H9 (cell line): ENCODE data around the gene MSI2. TPM values are rescaled to one million over a fixed set of nuclear protein-coding genes. Genes with fewer than 3 reads are reported as not detected.
A peak's percentile ranks its signal among the peaks of the same experiment; 100 is the strongest.

ENCODE experiments used
- DNase-seq: peaks from one replicate; pipeline ENCODE4 v3.0.0-alpha.2; 2017
- H2AFZ ChIP-seq: one replicate; pipeline ENCODE4 v1.6.1; 2013; ENCODE audit warnings: mild to moderate bottlenecking, low read length, control low read depth, moderate library complexity
- H2AK5ac ChIP-seq: 2 replicates; pipeline ENCODE4 v1.6.1; 2013; ENCODE audit warnings: low read length, control low read depth, mixed read lengths; ENCODE audit not compliant: insufficient read length
- H2BK120ac ChIP-seq: one replicate; pipeline ENCODE4 v1.6.1; 2013; ENCODE audit warnings: low read depth, mild to moderate bottlenecking, low read length, control low read depth, inconsistent platforms; ENCODE audit not compliant: poor library complexity, severe bottlenecking
- H2BK12ac ChIP-seq: 2 replicates; pipeline ENCODE4 v1.6.1; 2013; ENCODE audit warnings: low read length, control low read depth, mixed read lengths, low read depth; ENCODE audit not compliant: insufficient read length
- H2BK15ac ChIP-seq: 2 replicates; pipeline ENCODE4 v1.6.1; 2013; ENCODE audit warnings: low read depth, low read length, control low read depth
- H2BK20ac ChIP-seq: one replicate; pipeline ENCODE4 v1.6.1; 2013; ENCODE audit warnings: low read depth, mild to moderate bottlenecking, low read length, control low read depth, inconsistent platforms; ENCODE audit not compliant: poor library complexity, severe bottlenecking
- H2BK5ac ChIP-seq: 2 replicates; pipeline ENCODE4 v1.6.1; 2013; ENCODE audit warnings: low read length, control low read depth, mixed read lengths; ENCODE audit not compliant: insufficient read length
- H3K14ac ChIP-seq: 2 replicates; pipeline ENCODE4 v1.6.1; 2013; ENCODE audit warnings: low read length, control low read depth; ENCODE audit not compliant: insufficient read depth
- H3K18ac ChIP-seq: 2 replicates; pipeline ENCODE4 v1.6.1; 2013; ENCODE audit warnings: low read depth, mild to moderate bottlenecking, mixed read lengths, low read length, control low read depth; ENCODE audit not compliant: insufficient read length
- H3K23ac ChIP-seq: 2 replicates; pipeline ENCODE4 v1.6.1; 2013; ENCODE audit warnings: low read length, control low read depth, mixed read lengths, low read depth; ENCODE audit not compliant: insufficient read length
- H3K23me2 ChIP-seq: 2 replicates; pipeline ENCODE4 v1.6.1; 2013; ENCODE audit warnings: low read depth, mild to moderate bottlenecking, mixed read lengths, low read length, control low read depth; ENCODE audit not compliant: insufficient read length, poor library complexity, severe bottlenecking
- H3K27ac ChIP-seq: 2 replicates; pipeline ENCODE4 v1.5.1; 2013; ENCODE audit warnings: low read length, control low read depth, mixed read lengths, low read depth; ENCODE audit not compliant: insufficient read length
- H3K27me3 ChIP-seq: 2 replicates; pipeline ENCODE4 v1.6.1; 2013; ENCODE audit warnings: low read length, control low read depth, inconsistent platforms; ENCODE audit not compliant: insufficient read depth
- H3K4ac ChIP-seq: 2 replicates; pipeline ENCODE4 v1.6.1; 2013; ENCODE audit warnings: low read depth, mild to moderate bottlenecking, control low read depth, inconsistent platforms, low read length, moderate library complexity
- H3K4me1 ChIP-seq: 2 replicates; pipeline ENCODE4 v1.6.1; 2013; ENCODE audit warnings: low read length, control low read depth, inconsistent platforms; ENCODE audit not compliant: insufficient read depth
- H3K4me2 ChIP-seq: 2 replicates; pipeline ENCODE4 v1.6.1; 2013; ENCODE audit warnings: low read length, control low read depth, mixed read lengths; ENCODE audit not compliant: insufficient read length, insufficient read depth
- H3K56ac ChIP-seq: 2 replicates; pipeline ENCODE4 v1.6.1; 2013; ENCODE audit warnings: low read depth, mild to moderate bottlenecking, mixed read lengths, low read length, control low read depth; ENCODE audit not compliant: insufficient read length
- H3K79me1 ChIP-seq: 2 replicates; pipeline ENCODE4 v1.6.1; 2013; ENCODE audit warnings: low read depth, mild to moderate bottlenecking, moderate library complexity, low read length, control low read depth, inconsistent platforms; ENCODE audit not compliant: insufficient read depth, poor library complexity, severe bottlenecking
- H3K79me2 ChIP-seq: 2 replicates; pipeline ENCODE4 v1.6.1; 2013; ENCODE audit warnings: low read length, control low read depth, inconsistent platforms; ENCODE audit not compliant: insufficient read depth
- H3K9ac ChIP-seq: 2 replicates; pipeline ENCODE4 v1.6.1; 2013; ENCODE audit warnings: low read length, control low read depth, mixed read lengths; ENCODE audit not compliant: insufficient read length; ENCODE audit errors: extremely low read depth
- H3K9me3 ChIP-seq: one replicate; pipeline ENCODE4 v1.6.1; 2013; ENCODE audit warnings: low read depth, low read length, inconsistent platforms; ENCODE audit not compliant: control insufficient read depth
- H3T11ph ChIP-seq: one replicate; pipeline ENCODE4 v1.6.1; 2013; ENCODE audit warnings: mild to moderate bottlenecking, low read length, control low read depth, inconsistent platforms
- H4K20me1 ChIP-seq: one replicate; pipeline ENCODE4 v1.6.1; 2013; ENCODE audit not compliant: control insufficient read depth, insufficient read length, insufficient read depth
- H4K5ac ChIP-seq: 2 replicates; pipeline ENCODE4 v1.6.1; 2013; ENCODE audit warnings: low read depth, mild to moderate bottlenecking, mixed read lengths, low read length, control low read depth; ENCODE audit not compliant: insufficient read length
- H4K8ac ChIP-seq: replicated peaks from 2 replicates; pipeline ENCODE4 v1.6.1; 2013; ENCODE audit warnings: low read length, control low read depth, mixed read lengths, low read depth; ENCODE audit not compliant: insufficient read length
- H4K91ac ChIP-seq: 2 replicates; pipeline ENCODE4 v1.6.1; 2013; ENCODE audit warnings: low read depth, mild to moderate bottlenecking, moderate library complexity, mixed read lengths, low read length, control low read depth; ENCODE audit not compliant: insufficient read length
- H3K27ac Mint-ChIP-seq, 3 experiments: 2 replicates in 2 of 3; 3 replicates in 1 of 3; pipeline ENCODE4 v1.8.0; 2020 to 2021; ENCODE audit warnings: mixed read lengths in 3 of 3, mild to moderate bottlenecking in 1 of 3, moderate library complexity in 1 of 3
- H3K27me3 Mint-ChIP-seq: 2 replicates; pipeline ENCODE4 v1.8.0; 2021; ENCODE audit warnings: low read depth, mild to moderate bottlenecking, moderate library complexity, mixed read lengths
- H3K36me3 Mint-ChIP-seq, 3 experiments: 2 replicates in 2 of 3; 3 replicates in 1 of 3; pipeline ENCODE4 v1.8.0; 2020 to 2021; ENCODE audit warnings: low read depth in 3 of 3, mixed read lengths in 3 of 3; ENCODE audit not compliant: insufficient read depth in 1 of 3
- H3K4me1 Mint-ChIP-seq, 2 experiments: 2 replicates each; pipeline ENCODE4 v1.8.0; 2020; ENCODE audit warnings: mixed read lengths in 2 of 2
- H3K4me3 Mint-ChIP-seq, 2 experiments: 2 replicates in 1 of 2; 3 replicates in 1 of 2; pipeline ENCODE4 v1.8.0; 2020 to 2021; ENCODE audit warnings: mild to moderate bottlenecking in 2 of 2, mixed read lengths in 2 of 2, moderate library complexity in 1 of 2
- H3K9me3 Mint-ChIP-seq, 2 experiments: 2 replicates in 1 of 2; 3 replicates in 1 of 2; pipeline ENCODE4 v1.8.0; 2020; ENCODE audit warnings: mild to moderate bottlenecking in 2 of 2, mixed read lengths in 2 of 2, moderate library complexity in 1 of 2
- WGBS: extraction: QIAGEN DNeasy Blood & Tissue Kit; methylation state at CpG from one replicate; pipeline ENCODE4 v1.1.7; 2013; ENCODE audit warnings: missing lambda C conversion rate, low lambda C conversion rate, mixed read lengths; ENCODE audit not compliant: insufficient read length; ENCODE audit errors: extremely low coverage; 5-methylcytosine and 5-hydroxymethylcytosine counted together
- total RNA-seq: library from RNA; stranded (reverse); gene quantifications from 2 replicates; pipeline ENCODE4 v1.2.1, GENCODE V29; 2021
- TF ChIP-seq, protein P1 (sequence below): fragments of 200-600 bp; sonication (generic); conservative IDR thresholded peaks from 3 replicates; pipeline ENCODE4 v1.8.0; 2021; ENCODE audit warnings: antibody characterized with exemption, mild to moderate bottlenecking

The MSI2 gene
- total RNA-seq, 1 experiment from 2014 or later = 98.5 TPM

DNA sequence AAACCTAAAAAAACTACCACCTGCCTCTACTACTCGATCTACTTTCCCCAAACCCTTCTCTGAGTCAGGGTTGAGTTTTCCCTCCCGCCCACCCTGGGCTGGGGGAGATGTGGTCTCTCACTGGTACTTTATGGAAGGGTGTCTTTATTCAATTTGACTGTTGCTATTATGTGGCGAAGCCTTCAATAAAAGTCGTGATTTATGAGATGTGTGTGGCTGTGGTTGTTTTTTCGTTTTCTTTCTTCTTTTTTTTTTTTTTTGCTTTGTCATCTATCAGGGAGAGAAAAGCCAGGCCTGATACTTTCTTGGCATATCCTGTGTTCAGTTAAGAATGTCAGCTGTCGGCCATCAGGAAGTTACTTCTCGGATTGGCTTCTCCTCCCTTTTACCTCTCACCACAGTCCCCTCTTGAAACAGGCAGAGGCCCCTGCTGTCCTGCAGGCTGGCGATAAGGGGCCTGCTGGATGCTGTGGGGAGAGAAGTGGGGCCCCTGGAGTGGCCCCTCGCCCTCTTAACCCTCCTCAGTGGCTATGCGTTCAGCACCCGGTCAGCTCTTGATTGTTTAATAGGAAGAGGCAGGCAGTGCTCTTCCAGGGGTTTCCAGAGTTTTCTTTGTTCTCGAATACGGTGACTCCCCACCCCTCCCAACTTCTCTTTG lies 123.0 kb downstream of the MSI2 start:
- no peaks in the 10 kb centered on the region for H3K79me1 ChIP-seq
- H3K18ac ChIP-seq = no peak overlapping the region
- H2BK120ac ChIP-seq = no peak overlapping the region
- H3K4me1 ChIP-seq = peaks cover 13% of the 10 kb centered on the region; the same call in 1 of the 2 replicates
- no peak overlapping the region for H3T11ph ChIP-seq
- no peak overlapping the region for H3K9ac ChIP-seq
- H4K20me1 ChIP-seq = no peaks in the 10 kb centered on the region
- H3K23me2 ChIP-seq = no peaks in the 10 kb centered on the region
- no peak overlapping the region for H3K4me2 ChIP-seq
- no peaks in the 10 kb centered on the region for H3K79me2 ChIP-seq
- no peak overlapping the region for H2BK5ac ChIP-seq
- Mint-ChIP-seq H3K4me3 (peak overlapping the region in 1 of 2 experiments; percentile 53; a peak in 1 of 5 replicates), H3K27me3 (no peaks in the 10 kb centered on the region), H3K27ac (peak overlapping the region; percentile 81 to 92 (median 90); a peak in 6 of 7 replicates), H3K4me1 (peaks cover 41 to 52% of the 10 kb centered on the region in 2 experiments), H3K36me3 (peaks cover 5 to 15% (median 12%) of the 10 kb centered on the region in 3 experiments; a peak in 5 of 7 replicates), H3K9me3 (no peaks in the 10 kb centered on the region; a peak in 1 of 5 replicates)
- no peak overlapping the region for H3K4ac ChIP-seq
- H4K5ac ChIP-seq = no peak overlapping the region
- H2AFZ ChIP-seq = no peak overlapping the region
- no peak overlapping the region for H2BK20ac ChIP-seq
- no peak overlapping the region for H2BK15ac ChIP-seq
- no peaks in the 10 kb centered on the region for H3K27me3 ChIP-seq
- H3K23ac ChIP-seq = no peak overlapping the region
- TF ChIP-seq, protein P1, sequence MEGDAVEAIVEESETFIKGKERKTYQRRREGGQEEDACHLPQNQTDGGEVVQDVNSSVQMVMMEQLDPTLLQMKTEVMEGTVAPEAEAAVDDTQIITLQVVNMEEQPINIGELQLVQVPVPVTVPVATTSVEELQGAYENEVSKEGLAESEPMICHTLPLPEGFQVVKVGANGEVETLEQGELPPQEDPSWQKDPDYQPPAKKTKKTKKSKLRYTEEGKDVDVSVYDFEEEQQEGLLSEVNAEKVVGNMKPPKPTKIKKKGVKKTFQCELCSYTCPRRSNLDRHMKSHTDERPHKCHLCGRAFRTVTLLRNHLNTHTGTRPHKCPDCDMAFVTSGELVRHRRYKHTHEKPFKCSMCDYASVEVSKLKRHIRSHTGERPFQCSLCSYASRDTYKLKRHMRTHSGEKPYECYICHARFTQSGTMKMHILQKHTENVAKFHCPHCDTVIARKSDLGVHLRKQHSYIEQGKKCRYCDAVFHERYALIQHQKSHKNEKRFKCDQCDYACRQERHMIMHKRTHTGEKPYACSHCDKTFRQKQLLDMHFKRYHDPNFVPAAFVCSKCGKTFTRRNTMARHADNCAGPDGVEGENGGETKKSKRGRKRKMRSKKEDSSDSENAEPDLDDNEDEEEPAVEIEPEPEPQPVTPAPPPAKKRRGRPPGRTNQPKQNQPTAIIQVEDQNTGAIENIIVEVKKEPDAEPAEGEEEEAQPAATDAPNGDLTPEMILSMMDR = no peak
- no CpG with 5 or more reads among the region's 13 CpGs for WGBS
- H3K27ac ChIP-seq = no peak overlapping the region
- H2BK12ac ChIP-seq = no peak overlapping the region
- no peak overlapping the region for H3K56ac ChIP-seq
- H3K14ac ChIP-seq = no peak overlapping the region
- no peaks in the 10 kb centered on the region for H3K9me3 ChIP-seq
- no peak overlapping the region for H4K8ac ChIP-seq
- no peak overlapping the region for H4K91ac ChIP-seq
- peak; percentile 55 for DNase-seq
- H2AK5ac ChIP-seq = no peak overlapping the region
